Testis (tissue), 2 donors: ENCODE results near the gene NUTM2D.
"Not testable (repeated sequence)": the region's sequence is repeated elsewhere in the genome, so short reads cannot be mapped to it uniquely, and the experiment has no call there.

Experiments
- POLR2A ChIP-seq: fragments of 450-650 bp; IDR thresholded peaks from one replicate; pipeline ENCODE4 v1.6.1; 2017; ENCODE audit warnings: antibody characterized with exemption, mild to moderate bottlenecking, moderate library complexity
- TF ChIP-seq, protein P1 (sequence below), 3 experiments: fragments of 450-650 bp in 2 of 3; fragments of 200-600 bp in 1 of 3; sonication (generic) in 1 of 3; IDR thresholded peaks; one replicate each; pipeline ENCODE4 v1.5.1; 2016 to 2019; ENCODE audit warnings: antibody characterized with exemption in 3 of 3, mild to moderate bottlenecking in 2 of 3, moderate library complexity in 1 of 3

DNA sequence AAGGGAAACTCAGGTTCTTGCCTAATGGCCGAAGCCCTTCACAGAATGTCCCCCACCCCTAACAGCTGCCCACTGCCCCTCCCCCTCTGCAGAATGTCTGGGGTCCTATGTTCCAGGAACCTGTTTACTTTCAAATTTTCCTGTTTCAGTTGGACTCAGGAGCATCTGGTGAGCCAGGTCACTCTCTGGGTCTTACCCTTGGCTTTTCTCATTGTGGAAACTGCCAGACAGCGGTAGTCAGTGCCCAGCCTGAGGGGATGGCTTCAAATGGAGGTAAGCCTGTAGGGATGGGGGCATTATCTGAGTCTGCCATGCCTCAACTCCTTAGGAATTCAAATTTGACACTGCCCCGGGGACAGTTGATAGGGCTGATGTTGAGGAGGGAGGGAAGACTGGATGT is 615 bp downstream of the NUTM2D start:
- TF ChIP-seq, protein P1, sequence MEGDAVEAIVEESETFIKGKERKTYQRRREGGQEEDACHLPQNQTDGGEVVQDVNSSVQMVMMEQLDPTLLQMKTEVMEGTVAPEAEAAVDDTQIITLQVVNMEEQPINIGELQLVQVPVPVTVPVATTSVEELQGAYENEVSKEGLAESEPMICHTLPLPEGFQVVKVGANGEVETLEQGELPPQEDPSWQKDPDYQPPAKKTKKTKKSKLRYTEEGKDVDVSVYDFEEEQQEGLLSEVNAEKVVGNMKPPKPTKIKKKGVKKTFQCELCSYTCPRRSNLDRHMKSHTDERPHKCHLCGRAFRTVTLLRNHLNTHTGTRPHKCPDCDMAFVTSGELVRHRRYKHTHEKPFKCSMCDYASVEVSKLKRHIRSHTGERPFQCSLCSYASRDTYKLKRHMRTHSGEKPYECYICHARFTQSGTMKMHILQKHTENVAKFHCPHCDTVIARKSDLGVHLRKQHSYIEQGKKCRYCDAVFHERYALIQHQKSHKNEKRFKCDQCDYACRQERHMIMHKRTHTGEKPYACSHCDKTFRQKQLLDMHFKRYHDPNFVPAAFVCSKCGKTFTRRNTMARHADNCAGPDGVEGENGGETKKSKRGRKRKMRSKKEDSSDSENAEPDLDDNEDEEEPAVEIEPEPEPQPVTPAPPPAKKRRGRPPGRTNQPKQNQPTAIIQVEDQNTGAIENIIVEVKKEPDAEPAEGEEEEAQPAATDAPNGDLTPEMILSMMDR (IDR thresholded peaks at IDR 0.05): not testable (repeated sequence)
- not testable (repeated sequence) for TF ChIP-seq POLR2A
